GM21390 (cell line): ENCODE measurements around the gene MEIS1.

Experiments used
- ATAC-seq: cut with Tn5 transposase; IDR thresholded peaks from one replicate; pipeline ENCODE4 v1.9.1; 2021; ENCODE audit not compliant: unreplicated experiment

Gene MEIS1

GRCh38 chr2:66443979-66444861 lies 9.3 kb downstream of the MEIS1 start:
- no peak for ATAC-seq

GRCh38 chr2:66445076-66445924 lies 10.4 kb downstream of the MEIS1 start:
- no peak for ATAC-seq

GRCh38 chr2:66445925-66446871 lies 11.3 kb downstream of the MEIS1 start:
- ATAC-seq, result no peak

GRCh38 chr2:66446941-66447340 lies 12.0 kb downstream of the MEIS1 start:
- ATAC-seq, result no peak

- no peak for ATAC-seq
Observed at GRCh38 chr2:66447677-66448076, 12.8 kb downstream of the MEIS1 start.

- ATAC-seq, result no peak
Observed at GRCh38 chr2:66448136-66448991, 13.4 kb downstream of the MEIS1 start.

GRCh38 chr2:66452214-66452613 lies 17.3 kb downstream of the MEIS1 start:
- ATAC-seq, result no peak

GRCh38 chr2:66452917-66453316 lies 18.0 kb downstream of the MEIS1 start:
- ATAC-seq, result no peak

GRCh38 chr2:66455490-66455889 lies 20.6 kb downstream of the MEIS1 start:
- no peak for ATAC-seq

GRCh38 chr2:66456183-66457041 lies 21.5 kb downstream of the MEIS1 start:
- ATAC-seq, result no peak

GRCh38 chr2:66457545-66457944 lies 22.6 kb downstream of the MEIS1 start:
- ATAC-seq, result no peak

GRCh38 chr2:66460031-66460430 lies 25.1 kb downstream of the MEIS1 start:
- no peak for ATAC-seq

GRCh38 chr2:66461001-66461663 lies 26.2 kb downstream of the MEIS1 start:
- ATAC-seq, result no peak

- no peak for ATAC-seq
Observed at GRCh38 chr2:66461664-66462500, 27.0 kb downstream of the MEIS1 start.

GRCh38 chr2:66462501-66462825 lies 27.5 kb downstream of the MEIS1 start:
- no peak for ATAC-seq

- ATAC-seq, result no peak
Observed at GRCh38 chr2:66463206-66463755, 28.4 kb downstream of the MEIS1 start.

- ATAC-seq, result no peak
Observed at GRCh38 chr2:66464930-66465637, 30.2 kb downstream of the MEIS1 start.
